GM19438 (cell line): ENCODE results near the gene TNNT1.

Experiments
- ATAC-seq: cut with Tn5 transposase; IDR thresholded peaks from one replicate; pipeline ENCODE4 v1.9.1; 2021; ENCODE audit warnings: low read depth; ENCODE audit not compliant: unreplicated experiment

The TNNT1 gene

DNA sequence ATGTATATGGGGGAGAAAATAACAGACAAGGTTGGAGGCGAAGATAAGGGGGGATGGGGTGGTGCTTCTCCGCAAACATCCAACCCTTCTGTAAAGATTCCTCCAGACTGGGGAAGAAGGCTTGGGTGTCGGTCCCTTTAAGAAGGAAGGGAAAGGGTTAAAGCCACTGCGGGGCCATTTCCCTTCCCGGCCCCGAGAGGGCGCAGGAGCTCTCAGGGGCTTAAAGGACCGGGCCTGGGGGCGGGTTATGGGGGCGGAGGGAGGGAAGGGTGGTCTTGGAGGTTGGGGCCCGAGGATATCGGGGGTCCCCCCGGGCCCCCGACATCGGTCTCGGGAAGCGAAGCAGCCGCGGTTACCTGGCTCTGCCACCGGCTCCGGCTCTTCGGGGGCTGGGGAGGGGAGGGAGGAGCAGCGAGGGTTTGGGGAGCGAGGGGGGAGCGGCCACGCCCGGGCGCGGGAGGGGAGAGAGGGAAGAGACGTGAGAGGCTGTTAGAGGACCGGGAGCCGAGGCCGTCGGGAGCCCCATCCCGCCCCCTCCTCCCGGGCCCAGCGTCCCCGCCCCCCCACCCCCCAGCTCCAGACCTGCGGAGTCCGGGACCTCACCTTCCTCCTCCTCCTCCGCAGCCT lies 2.8 kb downstream of the TNNT1 start:
- ATAC-seq = no peak

DNA sequence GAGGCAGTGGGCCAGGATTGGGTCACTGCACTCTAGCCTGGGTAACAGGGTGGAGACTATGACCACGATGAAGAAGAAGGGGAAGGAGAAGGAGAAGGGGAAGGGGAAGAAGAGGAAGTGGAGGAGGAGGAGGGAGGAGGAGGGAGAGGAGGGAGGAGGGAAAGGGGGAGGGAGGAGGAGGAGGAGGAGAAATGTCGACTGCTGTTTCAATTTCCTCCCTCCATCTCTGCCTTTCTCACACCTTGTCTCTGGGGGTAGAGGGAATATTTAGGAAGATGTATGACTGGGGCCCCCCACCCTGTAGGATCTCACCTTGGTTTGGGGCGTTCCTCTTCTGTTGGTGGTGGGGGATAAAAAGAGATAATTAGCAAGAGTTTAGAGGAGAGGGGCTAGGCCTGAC lies 3.8 kb downstream of the TNNT1 start:
- ATAC-seq = no peak

DNA sequence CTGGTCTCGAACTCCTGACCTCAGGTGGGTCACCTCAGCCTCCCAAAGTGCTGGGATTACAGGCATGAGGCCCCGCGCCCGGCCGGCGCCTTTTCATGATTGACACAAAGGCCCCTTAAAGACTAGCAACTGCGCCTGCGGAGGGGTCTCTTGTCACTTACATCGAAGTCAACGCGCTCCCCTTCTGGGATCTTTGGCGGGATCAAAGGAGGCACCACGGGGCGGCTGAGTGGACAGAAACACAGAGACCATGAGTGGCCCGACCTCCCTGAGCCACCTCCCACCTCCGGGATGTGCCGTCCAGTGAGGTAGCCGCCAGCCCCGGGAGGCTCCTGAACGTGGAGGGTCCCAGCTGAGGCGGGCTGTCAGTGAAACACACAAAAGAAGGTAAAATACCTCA lies 7.3 kb downstream of the TNNT1 start:
- no peak for ATAC-seq

DNA sequence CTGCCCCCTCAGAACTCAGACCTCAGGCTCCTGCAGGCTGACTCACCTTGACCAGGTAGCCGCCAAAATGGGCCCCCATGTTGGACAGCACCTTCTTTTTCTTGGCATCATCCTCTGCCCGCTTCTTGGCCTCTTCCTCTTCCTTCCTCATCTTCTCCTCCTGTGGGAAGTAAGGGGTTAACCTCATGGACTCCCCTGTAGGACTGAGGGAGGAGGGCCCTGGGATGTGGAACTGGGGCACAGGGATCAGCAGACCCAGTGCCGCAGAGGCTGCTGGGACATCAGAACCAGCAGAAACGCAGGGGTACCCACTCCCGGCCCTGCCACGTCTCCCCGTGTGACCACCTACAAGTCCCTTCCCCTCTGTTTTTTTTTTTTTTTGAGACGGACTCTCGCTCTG lies 11.1 kb downstream of the TNNT1 start:
- ATAC-seq = no peak

DNA sequence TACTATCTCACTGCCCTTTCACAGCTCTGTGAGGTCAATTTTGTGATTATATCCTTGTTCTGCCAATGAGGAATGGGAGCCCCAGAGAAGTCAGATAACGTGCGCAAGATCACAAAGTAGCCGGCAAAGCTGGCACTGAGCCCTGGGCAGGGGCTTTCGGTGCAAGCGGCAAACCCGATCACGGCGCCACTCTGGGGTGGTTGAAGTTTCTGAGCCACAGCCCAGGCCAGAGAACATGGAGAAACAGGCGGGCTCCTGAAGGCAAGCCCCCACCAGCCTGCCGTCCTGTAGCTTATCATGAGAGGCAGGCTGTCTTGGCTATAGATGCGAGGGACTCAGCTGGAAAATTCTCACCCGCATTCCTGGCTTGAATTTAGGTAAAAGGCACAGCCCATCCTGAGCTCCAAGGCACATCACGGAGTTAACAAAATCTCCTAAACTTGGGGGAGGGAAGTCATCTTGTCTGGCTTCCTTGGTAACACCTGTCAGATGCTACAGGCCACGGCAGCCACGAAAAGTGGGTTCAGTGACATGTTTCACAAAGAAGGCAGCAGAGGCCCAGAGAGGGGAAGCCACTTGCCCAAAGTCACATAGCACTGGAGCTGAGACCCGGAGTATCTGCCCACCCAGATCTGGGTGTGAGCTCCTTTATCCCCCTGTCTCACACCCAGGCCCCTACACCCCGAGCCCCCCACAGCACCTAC lies 12.5 kb downstream of the TNNT1 start:
- ATAC-seq = no peak

DNA sequence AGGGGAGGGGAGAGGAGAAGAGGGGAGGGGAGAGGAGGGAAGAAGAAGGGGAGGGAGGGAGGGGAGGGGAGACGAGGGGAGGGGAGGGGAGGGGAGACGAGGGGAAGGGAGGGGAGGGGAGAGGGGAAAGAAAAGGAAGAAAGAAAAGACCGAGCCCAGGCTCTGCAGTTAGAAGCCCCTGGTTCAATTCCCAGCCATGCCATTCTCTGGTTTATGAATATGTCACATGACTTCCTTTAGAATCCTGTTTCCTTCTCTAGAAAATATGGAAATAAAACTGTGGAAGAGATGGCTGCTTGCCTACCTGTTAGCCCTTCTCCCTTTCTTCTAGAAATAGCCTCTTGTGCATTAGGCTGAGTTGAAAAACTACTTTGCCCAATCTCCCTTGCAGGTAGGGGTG lies 14.3 kb downstream of the TNNT1 start:
- ATAC-seq = no peak

DNA sequence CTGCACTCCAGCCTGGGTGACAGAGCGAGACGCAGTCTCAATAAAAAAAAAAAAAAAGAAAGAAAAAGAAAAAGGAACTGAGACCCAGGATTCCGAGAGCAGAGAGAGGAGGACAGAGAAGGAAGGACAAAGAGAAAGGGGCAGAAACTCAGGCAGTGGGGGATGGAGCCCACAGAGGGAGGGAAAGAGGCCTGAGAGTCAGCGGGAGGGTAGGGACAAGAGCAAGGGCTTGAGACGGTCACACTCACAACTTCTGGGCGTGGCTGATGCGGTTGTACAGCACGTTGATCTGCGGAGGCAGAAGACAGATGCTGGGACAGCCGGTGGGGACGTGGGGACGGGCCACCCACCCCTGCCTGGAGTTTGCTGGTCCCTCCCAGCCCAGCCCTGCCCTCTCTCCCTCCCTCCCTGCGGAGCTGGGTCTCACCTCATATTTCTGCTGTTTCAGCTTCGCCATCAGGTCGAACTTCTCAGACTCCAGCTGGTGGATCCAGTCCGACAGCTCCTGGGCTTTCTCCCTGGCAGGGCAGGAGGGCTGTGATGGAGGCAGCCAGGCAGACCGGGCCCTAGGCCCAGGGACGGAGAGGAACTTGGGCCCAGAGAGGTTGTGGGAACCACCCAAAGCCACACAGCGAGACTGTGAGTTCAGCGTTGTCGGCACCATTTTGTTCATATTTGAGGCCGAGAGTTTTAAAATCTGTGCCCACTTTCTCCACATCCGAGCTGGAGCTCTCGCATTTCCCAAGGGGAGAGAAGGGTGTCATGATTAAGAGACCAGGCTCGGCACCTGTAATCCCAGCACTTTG lies 15.2 kb downstream of the TNNT1 start:
- no peak for ATAC-seq

DNA sequence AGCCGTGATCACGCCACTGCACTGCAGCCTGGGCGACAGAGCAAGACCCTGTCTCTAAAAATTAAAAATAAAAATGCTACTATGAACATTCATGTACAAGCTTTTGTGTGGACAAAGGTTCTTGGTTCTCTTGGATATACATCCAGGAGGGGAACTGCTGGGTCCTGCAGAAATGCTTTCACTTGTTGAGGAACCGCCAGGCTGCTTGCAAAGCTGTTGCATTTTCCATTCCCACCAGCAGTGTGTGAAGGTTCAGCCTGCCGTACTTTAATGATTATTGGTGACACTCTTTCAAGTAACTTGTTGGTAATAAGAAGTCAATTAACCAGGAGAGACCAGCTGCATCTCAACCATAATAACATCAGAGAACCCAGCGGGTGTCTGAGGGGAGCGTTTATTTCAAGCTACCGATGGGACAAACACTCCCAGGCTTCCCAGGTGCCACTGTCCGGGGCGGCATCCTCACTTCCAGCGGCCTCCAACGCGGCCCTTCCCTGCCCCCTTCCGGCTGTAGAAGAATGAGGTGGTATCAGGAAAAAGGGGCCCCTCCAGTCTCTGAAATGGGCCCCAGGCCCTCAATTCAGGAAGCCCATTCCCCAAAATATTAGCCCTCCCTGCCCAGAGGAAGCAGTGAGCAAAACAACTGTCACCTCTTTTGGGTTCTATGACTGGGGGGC lies 16.4 kb downstream of the TNNT1 start:
- no peak for ATAC-seq

DNA sequence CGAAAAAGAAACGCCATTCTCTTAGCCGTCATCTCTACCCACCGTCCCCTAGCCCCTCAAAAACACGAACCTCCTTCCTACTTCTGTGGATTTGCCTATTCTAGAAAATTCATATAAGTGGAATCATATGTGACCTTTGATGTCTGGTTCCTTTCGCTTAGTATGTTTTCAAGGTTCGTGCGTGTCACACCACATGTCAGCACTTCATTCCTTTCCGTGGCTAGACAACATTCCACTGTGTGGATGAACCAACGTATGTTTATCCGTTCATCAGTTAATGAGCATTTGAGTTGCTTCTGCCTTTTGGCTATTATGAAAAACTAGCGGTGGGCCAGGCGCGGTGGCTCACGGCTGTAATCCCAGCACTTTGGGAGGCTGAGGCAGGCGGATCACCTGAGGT lies 17.6 kb downstream of the TNNT1 start:
- no peak for ATAC-seq

DNA sequence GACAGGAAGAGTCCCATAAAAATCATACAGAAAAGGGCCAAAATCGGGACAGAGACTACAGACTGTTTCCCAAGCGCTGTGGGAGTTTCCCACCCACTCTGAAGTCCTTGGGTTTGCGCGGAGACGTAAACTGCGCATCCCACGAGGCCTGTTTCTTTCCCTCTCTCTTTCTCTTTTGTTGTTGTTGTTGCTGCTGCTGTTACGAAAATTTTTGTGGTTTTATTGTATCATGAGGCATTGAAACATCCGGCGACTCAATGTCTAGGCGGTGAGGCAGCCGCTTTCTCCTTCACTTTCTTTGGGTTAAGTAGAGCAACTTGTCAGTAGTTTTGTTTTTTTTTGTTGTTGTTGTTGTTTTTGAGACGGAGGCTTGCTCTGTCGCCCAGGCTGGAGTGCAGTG lies 30.0 kb downstream of the TNNT1 start:
- no peak for ATAC-seq

DNA sequence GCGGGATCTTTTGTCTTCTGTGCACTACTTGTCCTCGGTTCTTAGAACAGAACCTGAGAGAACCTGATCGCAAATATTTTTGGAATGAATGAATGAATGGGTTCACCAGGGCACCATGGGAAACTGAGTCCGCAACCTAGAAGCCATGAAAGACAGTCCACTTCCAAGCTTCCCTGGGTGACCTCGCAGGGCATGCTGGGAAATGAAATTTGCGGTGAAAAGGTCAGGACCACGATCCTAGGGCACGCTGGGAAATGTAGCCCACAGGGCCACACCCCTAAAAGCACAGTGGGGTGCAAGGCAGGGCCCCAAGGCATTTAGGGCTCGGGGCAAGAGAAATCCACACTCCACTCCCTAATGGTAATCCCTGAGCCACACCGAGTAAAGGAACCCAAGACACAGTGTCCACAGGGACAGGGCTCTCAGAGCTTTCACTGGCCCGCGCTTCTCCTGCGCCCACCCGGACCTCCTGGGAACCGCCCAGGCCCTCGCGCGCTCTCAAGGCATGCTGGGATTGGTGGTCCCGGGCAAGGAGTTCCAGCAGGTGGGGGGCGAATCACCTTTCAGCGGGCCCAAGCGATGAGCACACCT lies 30.5 kb downstream of the TNNT1 start:
- ATAC-seq = no peak

DNA sequence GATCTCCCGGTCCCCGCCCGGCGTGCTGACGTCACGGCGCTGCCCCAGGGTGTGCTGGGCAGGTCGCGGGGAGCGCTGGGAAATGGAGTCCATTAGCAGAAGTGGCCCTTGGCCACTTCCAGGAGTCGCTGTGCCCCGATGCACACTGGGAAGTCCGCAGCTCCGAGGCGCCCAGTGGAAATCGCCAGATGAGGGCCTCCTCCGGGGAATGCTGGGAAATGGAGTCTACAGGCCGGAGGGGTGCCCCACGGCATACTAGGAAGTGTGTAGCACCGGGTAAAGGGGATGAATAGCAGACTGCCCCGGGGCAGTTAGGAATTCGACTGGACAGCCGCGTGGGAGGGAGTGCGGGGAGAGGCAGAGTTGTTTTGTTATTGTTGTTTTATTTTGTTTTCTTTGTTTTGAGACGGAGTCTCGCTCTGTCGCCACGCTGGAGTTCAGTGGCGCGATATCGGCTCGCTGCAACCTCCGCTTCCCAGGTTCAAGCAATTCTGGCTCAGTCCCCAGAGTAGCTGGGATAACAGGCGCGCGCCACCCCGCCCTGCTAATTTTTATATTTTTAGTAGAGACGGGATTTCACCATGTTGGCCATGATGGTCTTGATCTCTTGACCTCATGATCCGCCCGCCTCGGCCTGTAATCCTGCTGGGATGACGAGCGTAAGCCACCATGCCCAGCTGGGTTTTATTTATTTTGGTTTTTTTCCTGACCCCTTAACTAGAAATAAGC lies 31.2 kb downstream of the TNNT1 start:
- ATAC-seq = peak; percentile 76

DNA sequence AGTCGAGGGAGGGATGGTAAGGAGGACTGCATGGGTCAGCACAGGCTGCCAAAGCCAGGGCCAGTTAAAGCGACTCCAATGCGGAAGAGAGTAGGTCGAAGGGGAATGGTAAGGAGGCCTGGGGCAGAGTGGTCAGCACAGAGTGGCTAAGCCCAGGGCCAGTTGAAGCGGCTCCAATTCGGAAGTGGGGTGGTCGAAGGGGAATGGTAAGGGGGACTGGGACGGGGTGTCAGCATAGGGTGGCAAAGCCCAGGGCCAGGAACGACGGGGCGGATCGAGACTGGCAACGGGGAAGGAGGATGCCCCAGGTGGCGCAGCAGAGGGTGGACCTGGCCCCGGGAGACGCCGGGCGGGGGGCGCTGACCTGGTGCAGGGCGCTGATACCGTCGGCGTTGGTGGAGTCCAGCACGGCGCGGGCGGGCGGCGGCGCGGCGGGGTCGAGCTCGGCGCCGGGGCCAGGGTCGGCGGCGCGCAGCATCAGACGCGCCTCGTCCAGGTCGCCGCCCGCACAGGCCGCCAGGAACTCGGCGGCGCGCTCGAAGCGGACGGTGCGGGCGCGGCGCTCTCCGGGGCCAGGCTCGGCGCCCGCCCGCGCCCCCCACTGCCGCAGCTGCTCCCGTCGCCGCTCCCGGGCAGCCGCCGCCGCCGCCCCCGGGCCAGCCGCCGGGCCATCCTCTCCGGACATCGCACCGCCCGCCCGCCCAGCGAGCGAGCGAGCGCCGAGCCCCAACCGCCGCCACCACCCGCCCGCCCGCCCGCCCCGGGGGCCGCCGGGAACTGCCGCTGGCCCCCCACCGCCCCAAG lies 31.9 kb downstream of the TNNT1 start, which contains the start of gene PPP1R12C:
Gene PPP1R12C (minus strand): TSS at position 779 of the 804 bp plus-strand sequence. CDS start 94 bp downstream, at position 685.
- ATAC-seq = no peak

DNA sequence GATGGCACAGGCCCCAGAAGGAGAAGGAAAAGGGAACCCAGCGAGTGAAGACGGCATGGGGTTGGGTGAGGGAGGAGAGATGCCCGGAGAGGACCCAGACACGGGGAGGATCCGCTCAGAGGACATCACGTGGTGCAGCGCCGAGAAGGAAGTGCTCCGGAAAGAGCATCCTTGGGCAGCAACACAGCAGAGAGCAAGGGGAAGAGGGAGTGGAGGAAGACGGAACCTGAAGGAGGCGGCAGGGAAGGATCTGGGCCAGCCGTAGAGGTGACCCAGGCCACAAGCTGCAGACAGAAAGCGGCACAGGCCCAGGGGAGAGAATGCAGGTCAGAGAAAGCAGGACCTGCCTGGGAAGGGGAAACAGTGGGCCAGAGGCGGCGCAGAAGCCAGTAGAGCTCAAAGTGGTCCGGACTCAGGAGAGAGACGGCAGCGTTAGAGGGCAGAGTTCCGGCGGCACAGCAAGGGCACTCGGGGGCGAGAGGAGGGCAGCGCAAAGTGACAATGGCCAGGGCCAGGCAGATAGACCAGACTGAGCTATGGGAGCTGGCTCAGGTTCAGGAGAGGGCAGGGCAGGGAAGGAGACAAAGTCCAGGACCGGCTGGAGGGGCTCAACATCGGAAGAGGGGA lies 32.7 kb downstream of the TNNT1 start:
- ATAC-seq = no peak

DNA sequence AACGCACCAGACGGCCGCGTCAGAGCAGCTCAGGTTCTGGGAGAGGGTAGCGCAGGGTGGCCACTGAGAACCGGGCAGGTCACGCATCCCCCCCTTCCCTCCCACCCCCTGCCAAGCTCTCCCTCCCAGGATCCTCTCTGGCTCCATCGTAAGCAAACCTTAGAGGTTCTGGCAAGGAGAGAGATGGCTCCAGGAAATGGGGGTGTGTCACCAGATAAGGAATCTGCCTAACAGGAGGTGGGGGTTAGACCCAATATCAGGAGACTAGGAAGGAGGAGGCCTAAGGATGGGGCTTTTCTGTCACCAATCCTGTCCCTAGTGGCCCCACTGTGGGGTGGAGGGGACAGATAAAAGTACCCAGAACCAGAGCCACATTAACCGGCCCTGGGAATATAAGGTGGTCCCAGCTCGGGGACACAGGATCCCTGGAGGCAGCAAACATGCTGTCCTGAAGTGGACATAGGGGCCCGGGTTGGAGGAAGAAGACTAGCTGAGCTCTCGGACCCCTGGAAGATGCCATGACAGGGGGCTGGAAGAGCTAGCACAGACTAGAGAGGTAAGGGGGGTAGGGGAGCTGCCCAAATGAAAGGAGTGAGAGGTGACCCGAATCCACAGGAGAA lies 33.5 kb downstream of the TNNT1 start:
- ATAC-seq = no peak

DNA sequence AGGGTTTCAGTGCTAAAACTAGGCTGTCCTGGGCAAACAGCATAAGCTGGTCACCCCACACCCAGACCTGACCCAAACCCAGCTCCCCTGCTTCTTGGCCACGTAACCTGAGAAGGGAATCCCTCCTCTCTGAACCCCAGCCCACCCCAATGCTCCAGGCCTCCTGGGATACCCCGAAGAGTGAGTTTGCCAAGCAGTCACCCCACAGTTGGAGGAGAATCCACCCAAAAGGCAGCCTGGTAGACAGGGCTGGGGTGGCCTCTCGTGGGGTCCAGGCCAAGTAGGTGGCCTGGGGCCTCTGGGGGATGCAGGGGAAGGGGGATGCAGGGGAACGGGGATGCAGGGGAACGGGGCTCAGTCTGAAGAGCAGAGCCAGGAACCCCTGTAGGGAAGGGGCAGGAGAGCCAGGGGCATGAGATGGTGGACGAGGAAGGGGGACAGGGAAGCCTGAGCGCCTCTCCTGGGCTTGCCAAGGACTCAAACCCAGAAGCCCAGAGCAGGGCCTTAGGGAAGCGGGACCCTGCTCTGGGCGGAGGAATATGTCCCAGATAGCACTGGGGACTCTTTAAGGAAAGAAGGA lies 34.4 kb downstream of the TNNT1 start:
- no peak for ATAC-seq

DNA sequence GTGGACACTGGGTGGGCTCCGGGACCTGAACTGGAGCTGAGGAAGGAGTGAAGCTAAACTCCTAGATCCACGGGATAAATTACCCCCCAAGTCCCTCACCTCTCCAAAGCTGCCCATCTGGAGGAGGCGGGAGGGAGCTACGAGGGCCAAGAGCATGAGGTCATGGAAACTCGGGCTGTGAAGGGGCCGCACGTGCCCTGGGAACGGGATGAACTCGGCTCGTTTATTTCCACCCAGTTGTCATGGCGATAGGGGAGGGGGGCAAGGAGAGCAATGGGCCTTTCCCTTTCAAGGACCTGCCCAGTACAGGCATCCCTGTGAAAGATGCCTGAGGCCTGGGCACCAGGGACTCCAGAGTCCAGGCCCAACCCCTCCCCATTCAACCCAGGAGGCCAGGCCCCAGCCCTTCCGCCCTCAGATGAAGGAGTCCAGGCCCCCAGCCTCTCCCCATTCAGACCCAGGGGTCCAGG lies 35.4 kb downstream of the TNNT1 start:
- no peak for ATAC-seq
